GM12892 (cell line): ENCODE results near the gene MYO1D.

Experiments used
- DNase-seq: peaks from one replicate; pipeline ENCODE4 v3.0.0; 2011; ENCODE audit not compliant: insufficient read length
- FAIRE-seq: peaks from 2 replicates; lab custom pipeline; 2011; peaks lifted over from hg19 to GRCh38; lab: Jason Lieb, UNC
- POLR2A ChIP-seq: IDR thresholded peaks from 2 replicates; pipeline ENCODE4 v1.6.1; 2011; ENCODE audit warnings: low read depth, low read length, control low read depth
- POLR2AphosphoS5 ChIP-seq: IDR thresholded peaks from 2 replicates; pipeline ENCODE4 v1.6.1; 2011; ENCODE audit warnings: low read depth, low read length, control low read depth
- TAF1 ChIP-seq: IDR thresholded peaks from 2 replicates; pipeline ENCODE4 v1.6.1; 2011; ENCODE audit warnings: low read depth, mild to moderate bottlenecking, control low read depth, low read length, borderline replicate concordance

Gene MYO1D

GRCh38 chr17:32609884-32610650 is 266.9 kb downstream of the MYO1D start:
- TF ChIP-seq POLR2A (no peak), TAF1 (no peak), POLR2AphosphoS5 (no peak)
- DNase-seq = no peak
- FAIRE-seq = no peak

- TF ChIP-seq POLR2A (no peak), TAF1 (no peak), POLR2AphosphoS5 (no peak)
- FAIRE-seq (peak; percentile 82), DNase-seq (peak; percentile 15)
Observed at GRCh38 chr17:32609085-32609484, 267.8 kb downstream of the MYO1D start.

GRCh38 chr17:32608267-32608666 is 268.7 kb downstream of the MYO1D start:
- FAIRE-seq (no peak), DNase-seq (no peak)
- TF ChIP-seq TAF1 (no peak), POLR2AphosphoS5 (no peak), POLR2A (no peak)

GRCh38 chr17:32604966-32605365 is 272.0 kb downstream of the MYO1D start:
- no peak for FAIRE-seq
- TF ChIP-seq TAF1 (no peak), POLR2A (no peak), POLR2AphosphoS5 (no peak)

GRCh38 chr17:32602396-32602795 is 274.5 kb downstream of the MYO1D start:
- DNase-seq (no peak), FAIRE-seq (no peak)
- TF ChIP-seq TAF1 (no peak), POLR2AphosphoS5 (no peak), POLR2A (no peak)

More at GRCh38 chr17:32604966-32605365, 272.0 kb downstream of the MYO1D start:
- no peak for DNase-seq

GRCh38 chr17:32601866-32602265 is 275.1 kb downstream of the MYO1D start:
- no peak for DNase-seq
- no peak for FAIRE-seq
- TF ChIP-seq TAF1 (no peak), POLR2A (no peak), POLR2AphosphoS5 (no peak)

GRCh38 chr17:32596628-32597027 is 280.3 kb downstream of the MYO1D start:
- TF ChIP-seq POLR2A (no peak), POLR2AphosphoS5 (no peak), TAF1 (no peak)
- peak; percentile 31 for DNase-seq
- FAIRE-seq = peak; percentile 77

GRCh38 chr17:32596206-32596605 is 280.7 kb downstream of the MYO1D start:
- DNase-seq (no peak), FAIRE-seq (peak; percentile 5)
- no peak for TF ChIP-seq POLR2AphosphoS5
- no peak for TF ChIP-seq POLR2A
- no peak for TF ChIP-seq TAF1

GRCh38 chr17:32593003-32593402 is 283.9 kb downstream of the MYO1D start:
- FAIRE-seq (no peak), DNase-seq (no peak)
- TF ChIP-seq TAF1 = no peak
- TF ChIP-seq POLR2A = no peak
- no peak for TF ChIP-seq POLR2AphosphoS5

- DNase-seq = no peak
- FAIRE-seq = no peak
- TF ChIP-seq TAF1 (no peak), POLR2AphosphoS5 (no peak), POLR2A (no peak)
Observed at GRCh38 chr17:32591405-32591804, 285.5 kb downstream of the MYO1D start.

- no peak for TF ChIP-seq POLR2A
- no peak for TF ChIP-seq POLR2AphosphoS5
- TF ChIP-seq TAF1 = no peak
- no peak for DNase-seq
- peak; percentile 51 for FAIRE-seq
Observed at GRCh38 chr17:32590974-32591373, 285.9 kb downstream of the MYO1D start.

GRCh38 chr17:32588982-32589381 is 287.9 kb downstream of the MYO1D start:
- DNase-seq (no peak), FAIRE-seq (no peak)
- no peak for TF ChIP-seq POLR2A
- TF ChIP-seq POLR2AphosphoS5 = no peak

GRCh38 chr17:32588135-32588534 is 288.8 kb downstream of the MYO1D start:
- FAIRE-seq = no peak

More at GRCh38 chr17:32588135-32588534, 288.8 kb downstream of the MYO1D start:
- TF ChIP-seq TAF1 (no peak), POLR2AphosphoS5 (no peak), POLR2A (no peak)
- no peak for DNase-seq
